NCI-H2227 treated with DMSO at 0.1 percent for 48 hours (cell line): ENCODE measurements around the gene NOP14.
A peak's percentile ranks its signal among the peaks of the same experiment; 100 is the strongest.
"Not testable (repeated sequence)": the region's sequence is repeated elsewhere in the genome, so short reads cannot be mapped to it uniquely, and the experiment has no call there.

ENCODE experiments used
- DNase-seq: peaks from one replicate; lab custom pipeline; 2025; lab: John Stamatoyannopoulos, UW

The NOP14 gene

DNA sequence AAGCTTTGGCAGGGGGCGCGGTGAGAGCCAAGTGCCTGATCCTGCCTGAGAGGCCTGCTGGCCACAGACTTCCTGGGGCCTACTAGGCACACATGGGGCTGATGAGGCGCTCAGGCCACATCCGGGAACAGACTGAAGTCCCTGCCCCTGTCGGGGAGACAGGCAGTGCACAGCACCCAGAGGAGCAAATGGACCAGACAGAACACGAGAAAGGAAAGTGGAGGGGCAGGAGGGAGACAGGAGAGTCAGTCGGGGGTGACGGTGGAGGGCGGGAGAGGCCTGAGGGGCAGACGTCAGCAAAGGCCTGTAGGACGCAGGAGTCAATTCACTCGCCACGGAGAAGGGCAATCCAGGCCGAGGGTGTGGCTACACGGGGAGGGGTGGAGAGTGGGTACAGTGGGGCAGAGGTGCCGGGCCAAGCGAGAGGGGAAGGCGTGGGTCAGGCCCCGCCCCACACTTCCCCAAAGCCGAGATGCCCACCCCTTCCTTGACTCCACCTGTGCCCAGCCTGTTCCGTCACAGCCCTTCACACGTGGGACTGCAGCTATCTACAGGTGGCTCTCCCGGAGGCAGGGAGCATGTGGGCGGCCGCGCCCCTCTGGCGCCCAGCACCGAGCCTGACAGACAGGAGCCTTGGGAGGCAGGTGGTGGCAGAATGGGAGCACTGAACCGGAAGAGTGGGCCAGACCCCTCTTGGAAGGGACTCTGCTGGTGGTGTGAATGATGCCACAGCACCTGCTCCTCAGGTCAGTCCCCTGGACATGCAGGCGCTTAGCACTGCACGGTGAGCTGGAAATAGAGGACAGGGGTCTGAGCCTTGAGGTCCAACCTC, 20.5 kb downstream of the NOP14 start:
- DNase-seq, result no peak

DNA sequence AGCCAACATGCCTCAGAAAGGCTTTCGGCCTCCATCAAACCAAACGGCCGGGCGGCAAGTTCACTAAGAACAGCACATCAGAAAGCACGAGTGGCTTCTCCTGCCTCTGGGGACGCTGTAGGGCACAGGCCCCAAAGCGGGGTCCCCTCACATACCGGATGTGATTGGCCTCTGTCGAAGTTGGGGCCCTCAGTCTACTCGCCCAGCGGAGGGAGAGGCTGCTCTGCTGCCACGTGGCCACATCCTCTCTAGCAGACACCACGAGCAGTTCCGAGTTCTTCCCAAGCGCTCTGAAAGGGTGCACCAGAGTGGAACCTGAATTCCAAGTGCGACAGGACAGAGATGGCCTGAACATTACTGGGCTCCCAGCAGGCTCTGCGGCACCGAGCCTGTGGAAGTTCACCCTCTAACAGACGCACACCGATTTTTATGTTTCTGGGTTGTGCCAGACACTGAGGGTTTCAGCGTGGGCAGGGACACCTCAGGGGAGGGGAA, 21.1 kb downstream of the NOP14 start:
- no peak for DNase-seq

- DNase-seq, result no peak
Observed at GRCh38 chr4:2941138-2942036, 21.8 kb downstream of the NOP14 start.

DNA sequence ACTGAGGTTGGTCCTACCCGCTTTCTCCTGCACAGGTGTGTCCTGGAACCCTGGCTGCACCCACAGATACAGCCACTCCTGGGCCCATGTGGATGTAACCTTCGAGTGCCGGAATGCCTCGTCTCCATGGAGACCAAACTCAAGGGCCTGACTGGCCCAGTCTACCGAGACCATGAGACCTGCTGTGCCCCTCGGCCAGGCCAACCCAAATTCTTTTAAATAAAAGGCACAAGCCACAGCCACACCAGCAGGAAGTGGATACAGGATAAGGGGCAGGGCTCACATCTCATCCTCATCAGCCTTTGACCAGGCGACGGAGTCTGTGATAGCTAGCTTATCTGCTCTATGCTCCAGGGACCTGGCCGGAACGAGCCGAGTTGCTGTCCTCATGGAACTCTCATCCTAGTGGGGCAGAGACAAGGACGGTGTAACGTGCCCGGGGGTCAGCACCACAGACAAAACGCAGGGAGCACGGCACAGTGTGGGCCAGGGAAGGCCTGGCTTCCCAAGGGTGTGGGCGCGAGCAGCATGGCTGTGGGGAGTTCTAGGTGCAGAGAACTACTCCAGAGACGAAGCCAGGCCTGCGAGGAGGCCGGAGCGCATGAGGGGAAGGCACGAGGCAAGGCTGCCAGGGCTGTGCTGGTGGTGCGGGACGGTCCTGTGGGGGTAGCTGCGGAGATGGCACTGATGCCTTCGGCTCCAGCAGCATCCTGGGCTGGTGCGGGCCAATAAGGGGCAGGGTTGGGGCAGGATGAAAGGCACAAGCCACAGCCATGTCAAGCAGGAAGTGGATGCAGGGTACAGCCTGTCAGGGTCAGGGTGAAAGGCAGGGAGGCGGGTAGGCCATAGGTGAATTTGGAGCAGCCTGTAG, 22.7 kb downstream of the NOP14 start:
- DNase-seq, result no peak

- DNase-seq, result no peak
Observed at GRCh38 chr4:2939383-2940243, 23.6 kb downstream of the NOP14 start.

- DNase-seq, result no peak
Observed at GRCh38 chr4:2938906-2939305, 24.3 kb downstream of the NOP14 start.

GRCh38 chr4:2938411-2938810, 24.8 kb downstream of the NOP14 start:
- not testable (repeated sequence) for DNase-seq

- DNase-seq, result no peak
Observed at GRCh38 chr4:2937986-2938385, 25.2 kb downstream of the NOP14 start.

DNA sequence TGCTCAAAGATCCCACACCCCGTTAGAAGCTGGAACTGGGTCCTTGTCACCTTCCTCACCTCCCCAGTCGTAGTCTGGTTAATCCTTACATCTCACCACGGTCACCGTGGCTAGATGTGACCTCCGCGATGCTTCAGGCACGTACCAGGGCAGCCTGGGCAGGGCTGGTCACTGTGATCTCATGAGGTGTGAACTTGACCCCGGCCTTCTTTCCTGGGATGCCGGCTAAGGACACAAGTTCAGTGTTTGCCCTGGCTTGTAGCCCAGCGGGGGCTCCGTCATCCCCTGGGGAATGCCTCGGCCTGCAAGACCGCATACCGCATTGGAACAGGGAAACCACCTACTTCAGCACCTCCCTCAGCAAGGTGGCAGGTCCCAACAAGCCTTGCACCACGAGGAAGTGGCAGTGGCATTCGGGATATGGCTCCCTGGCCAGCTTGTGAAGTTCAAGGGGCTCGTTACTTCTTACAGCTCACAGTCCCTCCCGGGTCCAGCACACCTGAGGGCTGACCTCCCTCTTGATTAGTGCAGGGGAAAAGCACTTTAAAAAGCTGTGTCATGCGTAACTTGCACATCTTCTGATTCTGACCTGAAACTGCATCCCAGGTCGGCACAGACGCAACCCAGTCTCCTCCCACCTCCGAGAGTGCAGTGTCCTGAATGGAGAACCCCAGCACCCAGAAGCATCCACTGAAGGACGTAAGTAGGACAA, 25.9 kb downstream of the NOP14 start:
- DNase-seq, result no peak

DNA sequence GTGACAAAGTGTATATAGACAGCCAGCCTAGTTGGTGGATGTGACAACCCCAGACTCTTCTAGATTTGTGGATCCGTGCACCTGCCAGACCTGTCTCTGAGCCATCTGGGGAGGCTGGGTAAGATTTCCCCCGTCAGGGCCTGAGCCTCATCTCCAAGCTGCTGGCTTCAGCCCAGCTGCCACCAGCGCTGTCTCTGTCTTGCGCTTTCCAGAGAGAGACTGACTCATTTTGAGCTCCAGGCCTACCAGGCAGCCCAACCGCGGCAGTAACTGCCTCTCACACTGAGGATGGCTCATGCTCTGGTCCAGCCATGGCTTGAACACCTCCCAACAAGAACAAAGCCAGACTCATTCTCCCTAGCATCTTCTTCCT, 26.4 kb downstream of the NOP14 start:
- no peak for DNase-seq

DNA sequence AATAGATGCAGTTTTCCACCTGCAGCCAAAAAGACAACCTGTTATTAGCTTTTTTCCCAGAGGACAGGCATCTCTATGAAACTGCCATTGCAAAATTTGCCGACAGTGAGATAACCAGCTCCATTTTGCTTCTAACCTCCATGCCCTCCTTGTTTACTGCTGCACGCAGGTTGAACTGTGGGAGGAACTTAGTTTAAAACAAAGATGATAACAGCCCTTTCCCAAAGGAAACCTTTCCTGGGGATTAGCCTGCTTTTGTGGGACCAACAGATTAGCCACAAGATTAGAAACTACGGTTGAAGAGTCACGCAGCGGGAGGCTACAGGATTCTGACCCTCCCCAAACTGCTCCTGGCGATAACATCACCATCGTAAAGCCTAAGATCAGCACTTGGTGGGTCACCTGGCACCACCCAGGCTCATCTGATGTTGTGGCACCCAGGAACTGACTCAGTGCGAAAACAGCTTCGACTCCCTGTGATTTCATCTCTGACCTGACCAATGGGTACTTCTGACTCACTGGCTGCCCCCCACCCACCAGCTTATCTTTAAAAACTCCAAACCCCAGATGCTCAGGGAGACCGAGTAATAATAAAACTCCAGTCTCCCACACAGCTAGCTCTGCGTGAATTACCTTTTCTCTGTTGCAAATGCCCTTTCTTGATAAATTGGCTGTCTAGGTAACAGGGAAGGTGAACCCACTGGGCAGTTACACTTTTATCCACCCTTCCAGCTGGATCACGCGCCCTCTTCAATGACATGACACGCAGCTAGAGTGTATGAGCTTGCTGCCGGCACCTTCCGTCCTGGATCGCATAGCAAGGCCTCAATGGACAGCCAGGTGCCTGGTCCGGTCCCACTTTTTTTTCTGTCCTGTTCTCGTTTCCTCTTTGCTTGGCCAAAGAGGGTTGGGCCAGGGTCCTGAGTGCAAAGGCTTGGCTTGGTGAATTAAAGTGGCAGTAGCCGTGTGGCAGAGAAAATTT, 27.2 kb downstream of the NOP14 start:
- no peak for DNase-seq

- peak; percentile 75 for DNase-seq
Observed at GRCh38 chr4:2934813-2935761, 28.1 kb downstream of the NOP14 start.

DNA sequence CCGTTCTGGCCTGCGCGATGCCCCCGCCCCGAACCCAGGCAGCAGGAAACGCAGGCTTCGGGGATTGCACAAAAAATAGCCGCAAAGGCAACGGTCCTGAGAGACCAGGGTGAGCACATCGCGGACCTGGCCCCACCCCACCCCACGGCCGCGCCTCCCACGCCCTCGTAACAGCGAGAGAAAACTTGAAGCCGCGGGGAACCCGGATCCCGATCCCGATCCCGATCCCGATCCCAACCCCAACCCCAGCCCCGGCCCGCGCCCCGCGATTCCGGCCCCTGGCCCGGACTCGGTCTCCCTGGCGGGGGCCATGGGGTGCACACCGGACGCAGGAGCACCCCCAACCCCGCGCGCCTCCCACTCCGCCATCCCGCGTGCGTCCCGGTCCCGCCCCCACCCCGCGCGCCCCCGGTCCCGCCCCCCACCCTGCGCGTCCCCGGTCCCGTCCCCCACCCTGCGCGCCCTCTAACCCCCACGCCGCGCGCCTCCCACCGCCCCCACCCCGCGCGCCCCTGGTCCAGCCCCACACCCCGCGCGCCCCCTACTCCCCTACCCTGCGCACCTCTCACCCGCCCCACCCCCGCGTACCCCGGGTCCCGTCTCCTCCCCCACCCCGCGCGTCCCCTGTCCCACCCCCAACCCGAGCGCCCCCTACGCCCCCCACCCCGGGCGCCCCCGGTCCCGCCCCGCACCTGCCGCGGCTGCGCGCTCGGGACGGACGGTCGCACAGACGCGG, 29.0 kb downstream of the NOP14 start:
- no peak for DNase-seq

GRCh38 chr4:2933566-2934076, 29.6 kb downstream of the NOP14 start:
- no peak for DNase-seq

GRCh38 chr4:2932951-2933565, 30.1 kb downstream of the NOP14 start:
- no peak for DNase-seq

DNA sequence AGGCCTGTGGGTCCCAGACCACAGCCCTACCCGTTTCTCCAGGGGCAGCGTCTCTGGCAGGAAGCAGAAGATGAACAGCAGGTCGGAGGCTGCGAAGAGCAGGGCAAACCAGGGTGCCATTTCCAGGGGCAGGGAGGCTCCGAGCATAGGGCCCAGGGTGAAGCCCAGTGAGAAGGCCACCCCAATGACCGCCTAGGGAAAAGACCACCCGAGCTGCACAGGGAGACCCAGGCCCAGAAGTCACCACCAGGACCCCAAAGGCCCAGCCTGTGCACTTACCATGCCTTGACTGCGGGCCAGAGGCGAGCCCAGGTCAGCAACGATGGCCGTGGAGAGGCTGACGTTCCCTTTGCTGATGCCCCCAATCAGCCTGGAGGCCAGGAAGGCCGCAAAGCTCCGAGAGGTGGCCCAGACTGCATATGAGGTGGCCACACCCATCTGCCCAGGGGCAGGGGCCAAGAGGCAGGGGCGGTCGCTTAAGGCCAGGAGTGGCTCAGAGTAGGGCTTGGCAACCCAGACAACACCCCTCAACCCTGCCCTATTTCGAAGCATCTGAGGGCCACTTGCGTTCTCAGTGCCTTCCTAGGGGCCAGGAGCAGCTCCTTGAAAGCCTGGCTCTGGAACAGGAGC, 30.8 kb downstream of the NOP14 start:
- no peak for DNase-seq
